GM18907 (cell line): Measurements from ENCODE around the gene FANCE.

Experiments
- ATAC-seq: cut with Tn5 transposase; IDR thresholded peaks from one replicate; pipeline ENCODE4 v1.9.1; 2021; ENCODE audit warnings: mild to moderate bottlenecking, moderate library complexity; ENCODE audit not compliant: unreplicated experiment

FANCE gene

GRCh38 chr6:35452183-35453090, at the start of gene FANCE:
TSS of gene FANCE (plus strand) at chr6:35452338. CDS start at chr6:35452546, 208 bp downstream.
- peak; percentile 92 for ATAC-seq

GRCh38 chr6:35402856-35403191, 49.3 kb upstream of the FANCE start:
- ATAC-seq, result no peak

GRCh38 chr6:35403544-35404442, 48.3 kb upstream of the FANCE start:
- ATAC-seq, result no peak

GRCh38 chr6:35406711-35407485, 45.2 kb upstream of the FANCE start:
- no peak for ATAC-seq

GRCh38 chr6:35409245-35409644, 42.9 kb upstream of the FANCE start:
- ATAC-seq, result no peak

GRCh38 chr6:35410131-35410530, 42.0 kb upstream of the FANCE start:
- no peak for ATAC-seq

GRCh38 chr6:35411066-35411465, 41.1 kb upstream of the FANCE start:
- ATAC-seq, result no peak

GRCh38 chr6:35412102-35412501, 40.0 kb upstream of the FANCE start:
- no peak for ATAC-seq

- no peak for ATAC-seq
Measured at GRCh38 chr6:35413911-35414310, 38.2 kb upstream of the FANCE start.

GRCh38 chr6:35415065-35415891, 36.9 kb upstream of the FANCE start:
- no peak for ATAC-seq

- no peak for ATAC-seq
Measured at GRCh38 chr6:35417979-35418661, 34.0 kb upstream of the FANCE start.

GRCh38 chr6:35419417-35419816, 32.7 kb upstream of the FANCE start:
- ATAC-seq, result no peak

GRCh38 chr6:35419961-35420360, 32.2 kb upstream of the FANCE start:
- ATAC-seq, result no peak

GRCh38 chr6:35425284-35425683, 26.9 kb upstream of the FANCE start:
- ATAC-seq, result no peak

- ATAC-seq, result no peak
Measured at GRCh38 chr6:35426074-35426473, 26.1 kb upstream of the FANCE start.

GRCh38 chr6:35427435-35427834, 24.7 kb upstream of the FANCE start:
- no peak for ATAC-seq

GRCh38 chr6:35427851-35428321, 24.3 kb upstream of the FANCE start:
- ATAC-seq, result no peak

- no peak for ATAC-seq
Measured at GRCh38 chr6:35428421-35429149, 23.6 kb upstream of the FANCE start.

- no peak for ATAC-seq
Measured at GRCh38 chr6:35429463-35429862, 22.7 kb upstream of the FANCE start.
